ENCODE data around the gene SLC10A7. TPM values are rescaled to one million over a fixed set of nuclear protein-coding genes. Genes with fewer than 3 reads are reported as not detected.

The SLC10A7 gene
- total and polyA plus RNA-seq, 2 of the 13 experiments (the other 11 are each of a cell fraction or from before 2014, with no cell fraction given) = 18.5 to 18.8 TPM

DNA sequence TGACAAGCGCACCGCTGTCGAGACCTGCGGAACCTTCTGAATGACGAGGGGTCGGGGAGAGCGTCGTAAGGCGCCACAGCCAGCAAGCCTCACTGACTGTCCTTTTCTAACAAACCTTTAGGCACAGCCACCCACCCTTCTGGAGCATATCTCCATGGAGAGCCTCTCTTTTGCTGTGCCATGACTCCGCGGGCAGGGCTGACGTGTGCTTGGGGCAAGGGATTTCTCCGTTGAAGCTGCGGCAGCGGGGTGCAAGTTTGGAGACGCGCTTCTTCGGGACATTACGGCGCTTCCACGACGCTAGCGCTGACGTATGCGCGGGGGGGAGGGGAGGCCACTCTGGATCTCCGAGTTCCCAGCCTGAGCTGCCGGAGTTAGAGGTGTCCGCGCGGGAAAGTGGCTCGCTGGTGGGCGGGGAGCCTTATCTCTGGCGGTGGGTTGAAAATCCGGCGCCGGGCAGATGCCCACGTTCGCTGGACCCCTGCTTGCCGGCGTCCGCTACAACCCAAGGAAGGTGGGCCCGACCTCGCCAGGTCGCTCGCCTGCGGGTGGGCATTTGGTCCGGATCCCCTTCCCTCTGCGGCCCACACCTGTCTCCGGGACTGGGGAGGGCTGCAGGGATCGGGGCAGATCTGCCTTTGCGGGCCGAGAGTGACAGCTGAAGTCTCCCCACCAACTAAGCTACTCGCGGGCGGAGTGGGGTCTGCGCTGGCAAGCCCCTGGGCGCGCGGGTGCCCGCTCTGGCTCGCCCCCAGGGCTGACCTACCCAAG, 543 bp upstream of the SLC10A7 start (continued):
- TF ChIP-seq ZNF674 (CRISPR knock-in tag; IDR thresholded peaks at IDR 0.05; ENCODE audit: low read depth) = no peak
- peak; percentile 81; the same call in 1 of the 2 replicates for TF ChIP-seq ZNF274 (CRISPR knock-in tag; IDR thresholded peaks at IDR 0.05)
- no peak for TF ChIP-seq SIX4 (CRISPR knock-in tag; IDR thresholded peaks at IDR 0.05)
- TF ChIP-seq ZNF331 (CRISPR knock-in tag; IDR thresholded peaks at IDR 0.05) = no peak
- no peak; the same call in 1 of the 2 replicates for TF ChIP-seq ZNF782 (CRISPR knock-in tag; IDR thresholded peaks at IDR 0.05; ENCODE audit: borderline replicate concordance)
- no peak for TF ChIP-seq ZNF629 (CRISPR knock-in tag; conservative IDR thresholded peaks at IDR 0.05)
- peak; percentile 33; the same call in 1 of the 2 replicates for TF ChIP-seq ISL2 (CRISPR knock-in tag; IDR thresholded peaks at IDR 0.05)
- TF ChIP-seq, protein P1, sequence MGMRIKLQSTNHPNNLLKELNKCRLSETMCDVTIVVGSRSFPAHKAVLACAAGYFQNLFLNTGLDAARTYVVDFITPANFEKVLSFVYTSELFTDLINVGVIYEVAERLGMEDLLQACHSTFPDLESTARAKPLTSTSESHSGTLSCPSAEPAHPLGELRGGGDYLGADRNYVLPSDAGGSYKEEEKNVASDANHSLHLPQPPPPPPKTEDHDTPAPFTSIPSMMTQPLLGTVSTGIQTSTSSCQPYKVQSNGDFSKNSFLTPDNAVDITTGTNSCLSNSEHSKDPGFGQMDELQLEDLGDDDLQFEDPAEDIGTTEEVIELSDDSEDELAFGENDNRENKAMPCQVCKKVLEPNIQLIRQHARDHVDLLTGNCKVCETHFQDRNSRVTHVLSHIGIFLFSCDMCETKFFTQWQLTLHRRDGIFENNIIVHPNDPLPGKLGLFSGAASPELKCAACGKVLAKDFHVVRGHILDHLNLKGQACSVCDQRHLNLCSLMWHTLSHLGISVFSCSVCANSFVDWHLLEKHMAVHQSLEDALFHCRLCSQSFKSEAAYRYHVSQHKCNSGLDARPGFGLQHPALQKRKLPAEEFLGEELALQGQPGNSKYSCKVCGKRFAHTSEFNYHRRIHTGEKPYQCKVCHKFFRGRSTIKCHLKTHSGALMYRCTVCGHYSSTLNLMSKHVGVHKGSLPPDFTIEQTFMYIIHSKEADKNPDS (CRISPR knock-in tag; IDR thresholded peaks at IDR 0.05) = 0 out of 2 replicates have a peak, but pooled peaks have one; percentile 42
- 0 out of 2 replicates have a peak, but pooled peaks have one; percentile 23 for TF ChIP-seq ZNF205 (CRISPR knock-in tag; IDR thresholded peaks at IDR 0.05)
- no peak for TF ChIP-seq SRY (CRISPR knock-in tag; IDR thresholded peaks at IDR 0.05)
- no peak for TF ChIP-seq ZNF496 (CRISPR knock-in tag; IDR thresholded peaks at IDR 0.05; ENCODE audit: insufficient replicate concordance)
- TF ChIP-seq SALL1 (CRISPR knock-in tag; IDR thresholded peaks at IDR 0.05) = peak; percentile 47
- TF ChIP-seq MIER3 (CRISPR knock-in tag; IDR thresholded peaks at IDR 0.05; ENCODE audit: borderline replicate concordance) = no peak; the same call in 1 of the 2 replicates
- TF ChIP-seq ZNF564 (CRISPR knock-in tag; IDR thresholded peaks at IDR 0.05) = no peak; the same call in 1 of the 2 replicates
- peak; percentile 42; the same call in 1 of the 2 replicates for TF ChIP-seq KDM3A (CRISPR knock-in tag; IDR thresholded peaks at IDR 0.05; ENCODE audit: low read depth)
- TF ChIP-seq, protein P2, sequence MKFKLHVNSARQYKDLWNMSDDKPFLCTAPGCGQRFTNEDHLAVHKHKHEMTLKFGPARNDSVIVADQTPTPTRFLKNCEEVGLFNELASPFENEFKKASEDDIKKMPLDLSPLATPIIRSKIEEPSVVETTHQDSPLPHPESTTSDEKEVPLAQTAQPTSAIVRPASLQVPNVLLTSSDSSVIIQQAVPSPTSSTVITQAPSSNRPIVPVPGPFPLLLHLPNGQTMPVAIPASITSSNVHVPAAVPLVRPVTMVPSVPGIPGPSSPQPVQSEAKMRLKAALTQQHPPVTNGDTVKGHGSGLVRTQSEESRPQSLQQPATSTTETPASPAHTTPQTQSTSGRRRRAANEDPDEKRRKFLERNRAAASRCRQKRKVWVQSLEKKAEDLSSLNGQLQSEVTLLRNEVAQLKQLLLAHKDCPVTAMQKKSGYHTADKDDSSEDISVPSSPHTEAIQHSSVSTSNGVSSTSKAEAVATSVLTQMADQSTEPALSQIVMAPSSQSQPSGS (CRISPR knock-in tag; IDR thresholded peaks at IDR 0.05) = peak; percentile 63; the same call in 1 of the 2 replicates
- TF ChIP-seq REXO4 (CRISPR knock-in tag; IDR thresholded peaks at IDR 0.05; ENCODE audit: borderline replicate concordance) = no peak
- TF ChIP-seq, protein P3, sequence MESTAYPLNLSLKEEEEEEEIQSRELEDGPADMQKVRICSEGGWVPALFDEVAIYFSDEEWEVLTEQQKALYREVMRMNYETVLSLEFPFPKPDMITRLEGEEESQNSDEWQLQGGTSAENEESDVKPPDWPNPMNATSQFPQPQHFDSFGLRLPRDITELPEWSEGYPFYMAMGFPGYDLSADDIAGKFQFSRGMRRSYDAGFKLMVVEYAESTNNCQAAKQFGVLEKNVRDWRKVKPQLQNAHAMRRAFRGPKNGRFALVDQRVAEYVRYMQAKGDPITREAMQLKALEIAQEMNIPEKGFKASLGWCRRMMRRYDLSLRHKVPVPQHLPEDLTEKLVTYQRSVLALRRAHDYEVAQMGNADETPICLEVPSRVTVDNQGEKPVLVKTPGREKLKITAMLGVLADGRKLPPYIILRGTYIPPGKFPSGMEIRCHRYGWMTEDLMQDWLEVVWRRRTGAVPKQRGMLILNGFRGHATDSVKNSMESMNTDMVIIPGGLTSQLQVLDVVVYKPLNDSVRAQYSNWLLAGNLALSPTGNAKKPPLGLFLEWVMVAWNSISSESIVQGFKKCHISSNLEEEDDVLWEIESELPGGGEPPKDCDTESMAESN (CRISPR knock-in tag; conservative IDR thresholded peaks at IDR 0.05) = peak; percentile 86
- peak; percentile 90 for TF ChIP-seq ATF1 (CRISPR knock-in tag; IDR thresholded peaks at IDR 0.05)
- no peak for TF ChIP-seq KDM6A (CRISPR knock-in tag; IDR thresholded peaks at IDR 0.05; ENCODE audit: low read depth)
- TF ChIP-seq, protein P4, sequence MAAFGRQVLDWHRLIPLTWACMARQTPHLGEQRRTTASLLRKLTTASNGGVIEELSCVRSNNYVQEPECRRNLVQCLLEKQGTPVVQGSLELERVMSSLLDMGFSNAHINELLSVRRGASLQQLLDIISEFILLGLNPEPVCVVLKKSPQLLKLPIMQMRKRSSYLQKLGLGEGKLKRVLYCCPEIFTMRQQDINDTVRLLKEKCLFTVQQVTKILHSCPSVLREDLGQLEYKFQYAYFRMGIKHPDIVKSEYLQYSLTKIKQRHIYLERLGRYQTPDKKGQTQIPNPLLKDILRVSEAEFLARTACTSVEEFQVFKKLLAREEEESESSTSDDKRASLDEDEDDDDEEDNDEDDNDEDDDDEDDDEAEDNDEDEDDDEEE (CRISPR knock-in tag; IDR thresholded peaks at IDR 0.05) = peak; percentile 94

Data from HepG2 (cell line).